ENCODE measurements around the gene TYMP. TPM values are rescaled to one million over a fixed set of nuclear protein-coding genes. Genes with fewer than 3 reads are reported as not detected.

TYMP gene
- total and polyA plus RNA-seq, 2 donors (not counting 1 experiment from before 2014, with no cell fraction given), result 3.7 to 40.1 TPM

- peak overlapping the region; percentile 90 for H3K27ac ChIP-seq (ENCODE audit: insufficient read depth, low read length)
- TF ChIP-seq CTCF (conservative IDR thresholded peaks at IDR 0.05 in 1 of 2, IDR thresholded peaks at IDR 0.05 in 1 of 2; ENCODE audit: low read depth in 1 of 2, low read length in 2 of 2), result no peak
- no peak for TF ChIP-seq EZH2 (IDR thresholded peaks at IDR 0.05; ENCODE audit: low read length, missing control alignments)
Observed at GRCh38 chr22:50508897-50509296, 20.9 kb downstream of the TYMP start.

GRCh38 chr22:50507991-50508884, 21.6 kb downstream of the TYMP start, which contains the start of gene NCAPH2:
NCAPH2 (plus strand) TSS chr22:50508224; CDS start chr22:50508338, 114 bp downstream.
- Histone ChIP-seq H3K9ac (ENCODE audit: insufficient read depth, low read length) (peak within 1 kb of the TSS; percentile 90), H2AFZ (ENCODE audit: low read length) (peak within 1 kb of the TSS; percentile 89), H3K36me3 (ENCODE audit: control insufficient read depth, insufficient read depth, low read length) (peaks cover 15% of the 10 kb centered on the region), H4K20me1 (ENCODE audit: control insufficient read depth, extremely low read depth, insufficient read depth, low read length) (no peaks in the 10 kb centered on the region), H3K4me1 (ENCODE audit: control insufficient read depth, extremely low read depth, insufficient read depth, low read length) (peaks cover 3% of the 10 kb centered on the region), H3K4me3 (replicated peaks in 1 of 4; ENCODE audit: control extremely low read depth in 1 of 4, insufficient read depth in 1 of 4, low read depth in 3 of 4, low read length in 4 of 4) (peak within 1 kb of the TSS; percentile 91 to 97 (median 94)), H3K9me3 (ENCODE audit: control insufficient read depth, insufficient read depth, low read depth, low read length) (no peaks in the 10 kb centered on the region), H3K79me2 (ENCODE audit: control insufficient read depth, insufficient read depth, low read length) (peaks cover 51% of the 10 kb centered on the region), H3K4me2 (ENCODE audit: extremely low read depth, insufficient read depth, low read length) (peak within 1 kb of the TSS; percentile 99), H3K27ac (ENCODE audit: insufficient read depth, low read length) (peak within 1 kb of the TSS; percentile 90), H3K27me3 (ENCODE audit: control insufficient read depth, insufficient read depth, low read length) (no peaks in the 10 kb centered on the region)
- TF ChIP-seq CTCF (conservative IDR thresholded peaks at IDR 0.05 in 1 of 2, IDR thresholded peaks at IDR 0.05 in 1 of 2; ENCODE audit: low read depth in 1 of 2, low read length in 2 of 2), result no peak
- TF ChIP-seq EZH2 (IDR thresholded peaks at IDR 0.05; ENCODE audit: low read length, missing control alignments), result no peak
- peak; percentile 91 to 97 for DNase-seq (ENCODE audit: low read depth in 2 of 2)

More at GRCh38 chr22:50508897-50509296, 20.9 kb downstream of the TYMP start:
- H3K4me1 ChIP-seq (ENCODE audit: control insufficient read depth, extremely low read depth, insufficient read depth, low read length), result peaks cover 3% of the 10 kb centered on the region
- H3K4me3 ChIP-seq (replicated peaks in 1 of 4; ENCODE audit: control extremely low read depth in 1 of 4, insufficient read depth in 1 of 4, low read depth in 3 of 4, low read length in 4 of 4), result peak overlapping the region; percentile 73 to 89 (median 77)
- no peak overlapping the region for H2AFZ ChIP-seq (ENCODE audit: low read length)
- peak overlapping the region; percentile 99 for H3K4me2 ChIP-seq (ENCODE audit: extremely low read depth, insufficient read depth, low read length)
- no peaks in the 10 kb centered on the region for H3K27me3 ChIP-seq (ENCODE audit: control insufficient read depth, insufficient read depth, low read length)
- no peak for DNase-seq (ENCODE audit: low read depth in 2 of 2)
- H3K79me2 ChIP-seq (ENCODE audit: control insufficient read depth, insufficient read depth, low read length), result peaks cover 51% of the 10 kb centered on the region
- peak overlapping the region; percentile 66 for H3K9ac ChIP-seq (ENCODE audit: insufficient read depth, low read length)
- peaks cover 14% of the 10 kb centered on the region for H3K36me3 ChIP-seq (ENCODE audit: control insufficient read depth, insufficient read depth, low read length)
- H3K9me3 ChIP-seq (ENCODE audit: control insufficient read depth, insufficient read depth, low read depth, low read length), result no peaks in the 10 kb centered on the region
- H4K20me1 ChIP-seq (ENCODE audit: control insufficient read depth, extremely low read depth, insufficient read depth, low read length), result no peaks in the 10 kb centered on the region

- peak within 1 kb of the TSS; percentile 99 for H3K4me2 ChIP-seq (ENCODE audit: extremely low read depth, insufficient read depth, low read length)
- H3K9me3 ChIP-seq (ENCODE audit: control insufficient read depth, insufficient read depth, low read depth, low read length), result no peaks in the 10 kb centered on the region
- H3K9ac ChIP-seq (ENCODE audit: insufficient read depth, low read length), result peak within 1 kb of the TSS; percentile 90
- peak within 1 kb of the TSS; percentile 89 for H2AFZ ChIP-seq (ENCODE audit: low read length)
- peak within 1 kb of the TSS; percentile 90 for H3K27ac ChIP-seq (ENCODE audit: insufficient read depth, low read length)
- H4K20me1 ChIP-seq (ENCODE audit: control insufficient read depth, extremely low read depth, insufficient read depth, low read length), result no peaks in the 10 kb centered on the region
- TF ChIP-seq EZH2 (IDR thresholded peaks at IDR 0.05; ENCODE audit: low read length, missing control alignments) (no peak), CTCF (conservative IDR thresholded peaks at IDR 0.05 in 1 of 2, IDR thresholded peaks at IDR 0.05 in 1 of 2; ENCODE audit: low read depth in 1 of 2, low read length in 2 of 2) (no peak)
- H3K4me3 ChIP-seq (replicated peaks in 1 of 4; ENCODE audit: control extremely low read depth in 1 of 4, insufficient read depth in 1 of 4, low read depth in 3 of 4, low read length in 4 of 4), result peak within 1 kb of the TSS; percentile 91 to 97 (median 94)
- DNase-seq (ENCODE audit: low read depth in 2 of 2), result no peak
- H3K27me3 ChIP-seq (ENCODE audit: control insufficient read depth, insufficient read depth, low read length), result no peaks in the 10 kb centered on the region
- peaks cover 16% of the 10 kb centered on the region for H3K36me3 ChIP-seq (ENCODE audit: control insufficient read depth, insufficient read depth, low read length)
- peaks cover 44% of the 10 kb centered on the region for H3K79me2 ChIP-seq (ENCODE audit: control insufficient read depth, insufficient read depth, low read length)
- peaks cover 3% of the 10 kb centered on the region for H3K4me1 ChIP-seq (ENCODE audit: control insufficient read depth, extremely low read depth, insufficient read depth, low read length)
Observed at GRCh38 chr22:50507421-50507990, 22.3 kb downstream of the TYMP start, which contains the start of gene LMF2. LMF2 (minus strand) TSS chr22:50507702; CDS start chr22:50507675, 27 bp downstream.

Data from fibroblast of lung (primary cell).